ENCODE data around the gene ZC3H7A. TPM values are rescaled to one million over a fixed set of nuclear protein-coding genes. Genes with fewer than 3 reads are reported as not detected.

ZC3H7A gene
- polyA plus RNA-seq, 1 donor: 45.9 TPM

DNA sequence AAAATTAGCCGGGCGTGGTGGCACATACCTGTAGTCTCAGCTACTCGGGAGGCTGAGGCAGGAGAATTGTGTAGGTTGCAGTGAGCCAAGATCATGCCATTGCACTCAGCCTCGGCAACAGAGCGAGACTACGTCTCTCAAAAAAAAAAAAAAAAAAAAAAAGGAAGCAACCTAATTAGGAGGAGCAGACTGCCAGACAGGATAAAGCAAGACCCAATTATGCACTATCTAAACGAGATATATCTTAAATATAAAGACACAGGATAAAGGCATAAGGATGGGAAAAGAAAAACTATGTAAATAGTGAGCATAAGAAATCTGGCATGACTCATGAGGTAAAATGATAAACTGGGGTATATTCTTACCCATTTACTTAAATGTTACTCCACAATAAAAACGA lies 59.3 kb downstream of the ZC3H7A start:
- no peak for DNase-seq (ENCODE audit: low read depth)

DNA sequence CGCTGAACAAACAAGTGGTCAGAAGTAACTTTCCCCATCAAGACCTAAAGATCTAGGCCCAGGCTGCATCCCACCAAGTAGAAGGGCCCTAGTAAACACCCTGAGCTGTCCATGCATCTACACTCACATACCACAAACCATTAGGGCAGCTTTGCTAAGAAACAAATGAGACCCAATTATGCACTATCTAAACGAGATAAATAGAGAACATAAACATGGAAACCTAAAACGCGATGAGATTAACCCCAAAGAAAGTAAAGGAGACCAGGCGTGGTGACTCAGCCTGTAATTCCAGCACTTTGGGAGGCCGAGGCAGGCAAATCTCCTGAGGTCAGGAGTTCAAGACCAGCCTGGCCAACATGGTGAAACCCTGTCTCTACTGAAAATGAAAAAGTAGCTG lies 60.2 kb downstream of the ZC3H7A start:
- no peak for DNase-seq (ENCODE audit: low read depth)

DNA sequence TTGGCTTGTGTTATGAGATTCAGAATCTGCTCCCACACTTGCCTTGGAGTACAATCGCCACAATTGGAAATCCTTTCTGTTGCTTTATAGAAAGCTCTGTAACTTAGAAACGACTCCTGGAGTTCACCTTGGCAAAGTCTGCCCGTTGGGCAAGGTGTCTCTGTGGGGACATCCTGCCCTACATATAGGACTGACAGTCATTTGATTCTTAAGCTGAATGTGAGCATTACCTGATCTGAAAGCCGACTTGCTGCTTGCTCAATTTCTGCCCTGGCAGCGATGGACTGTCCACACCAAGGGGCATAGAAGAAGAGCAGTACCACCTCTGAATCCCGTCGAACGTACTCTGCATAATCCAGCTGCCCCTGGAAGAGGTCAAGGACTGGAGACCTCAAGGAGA lies 61.3 kb downstream of the ZC3H7A start:
- no peak for DNase-seq (ENCODE audit: low read depth)

DNA sequence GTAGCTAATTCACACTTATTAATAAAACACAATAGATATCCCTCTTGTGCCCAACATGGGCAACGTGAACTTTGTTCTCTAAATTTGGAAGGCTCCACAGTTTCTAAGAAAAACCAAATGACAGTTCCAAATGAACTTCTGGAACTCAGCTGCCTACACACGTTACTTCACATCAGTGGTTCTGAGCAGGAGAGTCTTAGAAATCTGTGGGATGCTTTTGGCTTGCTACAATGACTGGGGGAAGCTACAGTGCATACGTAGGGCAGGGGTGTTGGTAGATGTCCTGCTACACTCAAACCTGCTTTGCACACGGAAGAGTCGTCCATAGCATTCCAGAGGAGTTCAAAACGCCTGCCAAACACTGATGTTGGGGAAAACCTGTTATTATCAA lies 62.4 kb downstream of the ZC3H7A start:
- DNase-seq (ENCODE audit: low read depth): no peak

DNA sequence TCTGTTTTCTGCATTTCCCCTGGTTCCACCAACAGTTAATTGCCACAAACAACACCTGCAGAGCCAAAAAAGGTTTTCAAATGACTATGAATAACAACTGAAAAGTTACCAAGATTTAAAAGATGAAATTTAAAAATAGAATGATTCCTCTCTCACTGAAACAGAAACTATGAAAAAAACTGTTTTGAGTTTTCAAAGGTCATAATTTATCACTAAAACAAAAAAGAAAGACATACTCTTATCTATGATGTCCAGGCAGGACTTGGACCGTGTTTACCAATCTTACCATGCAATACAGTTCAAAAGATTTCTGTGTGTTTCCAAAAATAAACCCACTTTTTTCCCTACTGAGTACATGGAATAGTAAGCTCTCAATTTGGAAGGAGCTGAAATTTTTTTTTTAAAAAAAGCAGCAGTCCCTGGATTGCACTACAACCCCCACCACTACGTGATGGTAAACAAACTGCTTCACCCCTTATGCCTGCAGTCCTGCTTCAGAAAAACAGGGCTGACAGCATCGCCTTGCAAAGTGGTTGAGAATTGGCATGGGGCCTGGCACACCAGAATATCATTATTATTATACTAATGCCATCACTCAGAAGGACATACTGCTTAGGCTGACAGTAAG lies 62.9 kb downstream of the ZC3H7A start:
- no peak for DNase-seq (ENCODE audit: low read depth)

DNA sequence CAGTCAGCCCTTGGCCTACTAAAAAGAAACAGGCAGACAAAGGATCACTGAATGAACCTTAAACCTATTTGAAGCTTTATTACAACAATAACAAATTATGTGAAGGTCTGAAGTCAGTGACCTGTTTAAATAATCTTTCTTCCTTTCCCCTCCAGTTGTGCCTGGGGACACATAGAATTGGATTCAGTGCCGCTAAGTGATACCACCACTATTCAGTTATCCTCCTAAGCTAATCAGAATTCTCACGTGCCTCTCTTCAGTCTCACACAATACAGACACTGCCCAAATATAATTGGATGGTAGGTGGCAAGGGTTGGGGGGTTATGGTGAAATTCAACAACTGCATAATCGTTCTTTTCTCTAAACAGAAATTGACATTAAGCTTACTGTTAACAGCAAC lies 65.8 kb downstream of the ZC3H7A start:
- no peak for DNase-seq (ENCODE audit: low read depth)

DNA sequence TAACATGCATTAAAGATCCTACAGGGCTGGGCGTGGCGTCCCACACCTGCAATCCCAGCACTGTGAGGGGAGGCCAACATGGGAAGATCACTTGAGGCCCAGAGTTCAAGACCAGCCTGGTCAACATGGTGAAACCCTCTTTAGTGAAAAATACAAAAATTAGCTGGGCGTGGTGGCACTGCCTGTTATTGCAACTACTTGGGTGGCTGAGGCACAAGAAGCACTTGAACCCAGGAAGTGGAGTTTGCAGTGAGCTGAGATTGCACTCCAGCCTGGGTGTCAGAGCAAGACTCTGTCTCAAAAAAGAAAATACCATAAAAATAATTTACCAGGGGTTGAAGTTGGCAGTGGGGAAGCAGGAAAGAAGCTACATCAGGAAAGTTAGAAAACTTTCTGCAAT lies 67.3 kb downstream of the ZC3H7A start:
- DNase-seq (ENCODE audit: low read depth): no peak

DNA sequence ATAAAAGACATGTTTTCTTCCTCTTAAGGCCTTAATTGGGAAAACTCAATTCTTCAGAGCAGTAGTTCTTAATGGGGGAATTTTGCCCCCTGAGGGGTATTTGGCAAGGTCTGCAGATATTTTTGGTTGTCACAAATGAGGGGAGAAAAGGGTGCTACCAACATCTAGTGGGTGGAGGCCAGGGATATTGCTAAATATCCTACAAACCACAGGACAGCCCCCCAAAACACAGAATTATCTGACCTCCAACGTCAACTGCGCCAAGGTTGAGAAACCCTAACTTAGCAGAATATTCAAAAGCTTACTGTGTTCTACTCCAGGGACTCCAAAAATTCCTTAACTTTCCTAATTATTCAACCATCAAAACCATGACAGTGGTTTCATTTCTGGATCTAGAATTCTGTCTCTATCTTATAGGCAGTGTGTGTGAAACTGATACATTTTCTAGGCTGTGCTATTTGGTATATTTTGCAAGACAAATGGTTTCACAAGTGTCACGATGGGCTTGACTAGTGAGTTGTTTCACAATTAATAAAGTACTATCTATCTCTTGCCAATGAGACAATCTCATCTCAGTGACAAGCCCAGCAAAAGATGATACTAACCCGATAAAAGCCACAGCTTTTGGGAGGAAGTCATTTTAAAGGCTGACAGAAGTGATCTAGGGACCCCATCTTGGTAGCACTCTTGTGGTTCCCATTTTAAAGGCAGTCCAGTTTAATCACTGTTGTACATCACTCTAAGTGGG lies 69.1 kb downstream of the ZC3H7A start:
- no peak for DNase-seq (ENCODE audit: low read depth)

DNA sequence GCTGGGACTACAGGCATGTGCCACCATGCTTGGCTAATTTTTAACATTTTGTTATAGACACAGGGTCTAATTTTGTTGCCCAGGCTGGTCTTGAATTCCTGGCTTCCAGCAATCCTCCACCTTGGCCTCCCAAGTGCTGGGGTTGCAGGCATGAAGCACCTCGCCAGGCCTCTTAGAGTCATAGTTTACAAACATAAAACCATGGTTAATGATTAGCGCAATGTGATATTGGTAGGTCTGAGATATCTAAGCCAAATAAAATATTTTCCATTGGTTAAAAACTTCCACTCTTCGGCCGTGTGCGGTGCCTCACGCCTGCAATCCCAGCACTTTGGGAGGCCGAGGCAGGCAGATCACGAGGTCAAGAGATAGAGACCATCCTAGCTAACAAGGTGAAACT lies 71.0 kb downstream of the ZC3H7A start:
- no peak for DNase-seq (ENCODE audit: low read depth)

DNA sequence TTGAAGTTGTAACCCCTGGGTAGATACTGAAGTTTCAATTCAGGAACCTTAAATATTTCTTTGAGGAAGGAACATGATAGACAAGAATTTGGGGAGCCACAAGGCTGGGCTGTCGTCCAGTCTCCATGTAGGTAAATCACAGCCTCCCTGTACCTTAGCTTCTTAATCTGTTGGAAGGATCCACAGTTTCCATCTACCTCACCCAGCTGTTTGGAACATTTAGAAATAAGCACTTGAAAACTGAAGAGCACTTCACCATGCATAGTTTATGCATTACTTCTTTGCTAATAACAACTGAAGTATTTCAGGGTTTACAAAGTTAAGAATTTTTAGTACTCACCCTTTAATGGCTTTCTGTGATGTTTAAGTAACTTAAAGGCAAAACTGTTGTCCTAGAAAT lies 71.6 kb downstream of the ZC3H7A start:
- no peak for DNase-seq (ENCODE audit: low read depth)

DNA sequence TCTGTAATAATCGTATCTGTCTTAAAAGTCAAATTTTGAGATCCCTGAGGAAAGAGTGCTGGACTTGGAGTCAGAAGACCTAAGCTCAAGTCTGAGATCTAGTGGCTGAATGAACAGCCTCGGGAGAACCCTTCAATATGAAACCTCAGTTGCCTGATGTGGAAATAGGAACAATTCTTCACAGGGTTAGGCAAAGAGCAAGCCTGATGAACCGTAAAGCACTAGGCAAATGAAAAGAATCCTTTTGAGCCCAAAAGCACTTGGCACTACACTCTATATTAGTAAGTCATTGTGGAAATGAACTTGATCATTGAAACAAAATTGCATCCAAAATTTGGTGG lies 74.6 kb downstream of the ZC3H7A start:
- no peak for DNase-seq (ENCODE audit: low read depth)

DNA sequence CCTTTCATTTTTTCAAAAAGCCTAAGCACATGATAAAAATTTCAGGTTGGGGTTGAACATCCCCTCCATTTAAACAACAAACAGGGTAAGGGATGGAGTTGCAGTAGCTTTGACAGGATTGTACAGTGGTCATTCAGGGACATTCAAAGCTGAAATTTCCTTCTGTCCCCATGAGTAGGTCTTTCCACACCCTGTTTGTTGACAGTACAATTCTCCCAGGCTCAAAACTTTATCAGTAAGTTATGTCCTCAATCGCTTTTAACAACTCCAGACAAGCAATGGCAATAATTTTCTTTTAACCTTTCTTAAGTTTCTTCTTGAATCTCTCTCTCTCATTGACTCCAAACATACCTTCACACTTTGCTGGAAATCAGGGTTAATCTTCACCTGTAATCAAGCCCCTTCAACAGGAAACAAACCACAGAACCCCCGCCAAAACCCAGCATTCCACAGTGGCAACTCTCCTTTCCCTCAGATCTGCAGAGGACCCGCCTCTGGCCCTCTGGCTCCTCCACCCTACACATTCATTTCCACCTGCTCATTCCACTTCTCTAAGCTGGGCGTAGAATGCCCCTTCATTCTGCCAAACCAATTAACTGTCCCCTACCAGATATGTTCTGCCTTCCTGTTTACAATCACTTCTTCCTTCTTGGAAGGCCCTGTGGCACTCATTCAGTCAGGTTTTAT lies 75.1 kb downstream of the ZC3H7A start:
- no peak for DNase-seq (ENCODE audit: low read depth)

DNA sequence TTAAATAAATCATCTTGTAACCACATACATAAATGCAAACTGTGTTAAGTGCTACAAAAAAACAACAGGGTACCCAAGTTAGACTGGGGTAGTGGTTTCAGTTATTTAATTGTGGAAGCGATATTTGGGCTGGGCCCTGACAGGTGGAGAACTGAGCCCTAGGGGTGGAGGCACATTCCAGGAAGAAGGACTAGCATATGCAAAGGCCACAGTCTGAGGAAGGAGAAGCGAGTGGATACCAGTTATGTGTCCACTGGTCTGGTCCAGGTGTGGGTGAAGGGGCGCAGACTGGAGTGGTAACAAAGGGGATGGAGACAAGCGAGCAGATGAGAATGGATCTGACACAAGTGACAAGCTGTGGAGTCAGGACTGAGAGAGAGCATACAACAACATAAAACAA lies 77.3 kb downstream of the ZC3H7A start:
- no peak for DNase-seq (ENCODE audit: low read depth)

DNA sequence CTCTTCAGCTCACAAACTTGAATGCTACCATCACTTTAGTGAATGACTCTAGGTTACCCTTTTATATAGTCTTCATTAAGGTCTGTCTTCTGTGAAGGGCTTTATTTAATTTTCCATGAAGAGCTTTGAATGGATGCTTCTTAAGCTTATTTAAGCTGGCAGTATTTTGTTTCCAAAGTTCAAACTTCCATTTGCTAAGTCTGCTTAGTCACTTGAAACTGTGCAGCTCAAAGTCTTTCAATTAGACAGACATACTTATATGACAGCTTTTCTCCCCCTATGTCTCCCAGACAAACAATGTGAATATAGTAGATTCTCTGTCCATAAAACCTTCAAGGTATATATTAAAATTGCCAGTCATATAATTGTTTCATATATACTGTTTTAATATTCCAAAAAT lies 77.9 kb downstream of the ZC3H7A start:
- no peak for DNase-seq (ENCODE audit: low read depth)

DNA sequence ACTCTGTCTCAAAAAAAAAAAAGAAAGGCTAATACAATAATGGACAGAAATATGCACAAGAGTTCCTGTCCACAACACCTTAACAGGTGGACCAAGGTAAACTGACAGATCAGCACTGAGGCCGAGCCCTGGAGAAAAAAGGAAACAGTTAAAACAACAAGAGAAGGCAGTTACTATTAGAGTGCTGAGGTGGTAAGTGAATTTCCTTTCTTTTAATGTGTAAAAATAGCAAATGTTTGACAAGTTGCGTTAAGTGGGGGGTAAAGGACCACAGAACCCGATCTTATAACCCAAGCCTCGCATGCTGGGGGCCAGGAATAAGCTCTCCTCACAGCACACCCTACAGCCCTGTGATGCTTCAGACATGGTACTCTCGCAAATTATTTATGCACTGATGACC lies 79.2 kb downstream of the ZC3H7A start:
- DNase-seq (ENCODE audit: low read depth): no peak

DNA sequence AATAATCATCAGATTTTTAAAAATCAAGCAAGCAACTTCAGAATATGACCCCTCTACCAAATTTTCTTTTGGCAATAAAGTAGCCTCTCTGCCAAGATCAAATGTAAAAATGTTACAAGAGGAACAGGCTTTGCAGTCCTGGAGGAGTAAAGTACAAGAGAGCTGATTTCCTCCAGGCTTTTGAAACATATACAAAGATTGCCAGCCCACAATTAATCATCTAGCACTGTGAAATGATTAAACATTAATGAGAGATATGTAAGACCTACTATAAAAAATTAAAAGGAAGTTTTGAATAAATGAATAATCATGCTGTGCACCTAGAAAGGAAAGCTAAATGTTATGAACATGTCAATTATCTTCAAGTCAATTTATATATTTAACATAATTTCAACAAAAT lies 80.7 kb downstream of the ZC3H7A start:
- DNase-seq (ENCODE audit: low read depth): no peak

DNA sequence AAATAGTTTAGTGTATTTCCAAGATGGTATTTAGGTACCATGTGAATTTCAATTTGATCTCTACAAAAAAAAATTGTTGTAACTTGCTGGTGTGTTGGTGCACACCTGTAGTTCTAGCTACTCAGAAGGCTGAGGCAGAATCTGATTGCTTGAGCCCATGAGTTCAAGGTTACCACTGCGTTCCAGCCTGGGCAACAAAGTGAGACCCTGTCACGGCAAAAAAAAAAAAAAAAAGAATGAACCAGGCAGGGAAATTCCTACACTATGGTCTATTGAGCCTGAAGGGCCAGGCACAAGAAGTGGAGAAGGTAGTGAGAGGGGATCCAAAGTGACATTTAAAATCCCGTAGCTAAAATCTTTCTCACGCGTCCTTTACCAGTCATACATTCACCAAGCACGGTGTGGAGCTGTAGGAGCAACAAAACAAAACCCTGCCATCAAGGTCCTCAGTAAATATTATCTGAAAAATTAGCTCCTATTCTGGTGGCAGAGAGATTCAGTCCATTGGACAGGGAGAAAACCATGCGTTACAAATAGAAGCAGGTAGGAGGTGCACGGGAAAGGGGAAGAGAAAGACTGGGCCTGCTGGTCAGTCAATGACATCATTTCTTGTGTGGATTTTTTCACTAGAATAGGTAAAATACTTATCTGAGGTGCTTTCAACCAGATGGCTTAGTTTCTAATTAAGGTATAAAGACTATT lies 81.7 kb downstream of the ZC3H7A start:
- no peak for DNase-seq (ENCODE audit: low read depth)

DNA sequence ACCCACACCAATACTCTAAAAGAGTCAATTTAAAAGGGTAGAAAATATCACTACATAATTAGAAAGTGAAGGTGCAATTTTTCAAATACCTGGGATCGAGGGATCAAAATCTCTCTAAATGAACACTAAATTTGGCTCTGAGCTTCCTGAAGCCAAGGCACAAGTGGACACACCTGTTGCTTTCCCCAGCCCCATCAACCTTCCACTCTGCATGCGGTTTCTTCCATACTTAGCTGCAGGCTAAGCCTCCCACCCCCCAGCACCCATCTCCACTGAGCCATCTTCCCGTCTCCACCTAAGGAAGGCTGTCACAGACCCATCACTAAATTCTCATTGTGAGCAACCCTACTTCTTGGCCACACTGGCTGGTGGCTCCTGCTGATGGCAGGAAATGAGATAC lies 84.9 kb downstream of the ZC3H7A start:
- DNase-seq (ENCODE audit: low read depth): no peak

DNA sequence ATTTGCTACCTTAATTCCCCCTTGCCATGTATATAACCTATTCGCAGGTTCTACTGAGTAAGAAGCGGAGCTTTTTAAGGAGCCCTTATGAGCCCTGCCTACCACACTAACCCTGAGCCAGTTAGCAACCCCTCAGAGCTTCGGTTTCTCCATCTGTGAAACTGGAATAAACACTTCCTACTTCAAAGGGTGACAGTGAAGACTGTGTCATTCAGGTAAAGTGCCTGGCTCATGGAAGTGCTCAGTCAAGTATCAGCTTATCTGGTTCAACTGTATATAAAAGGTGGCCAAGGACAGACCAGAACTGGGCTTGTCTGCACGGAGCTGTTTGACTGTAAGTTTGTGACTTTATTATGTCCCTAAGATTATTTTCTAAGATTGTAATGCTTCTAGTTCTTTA lies 85.4 kb downstream of the ZC3H7A start:
- DNase-seq (ENCODE audit: low read depth): no peak

DNA sequence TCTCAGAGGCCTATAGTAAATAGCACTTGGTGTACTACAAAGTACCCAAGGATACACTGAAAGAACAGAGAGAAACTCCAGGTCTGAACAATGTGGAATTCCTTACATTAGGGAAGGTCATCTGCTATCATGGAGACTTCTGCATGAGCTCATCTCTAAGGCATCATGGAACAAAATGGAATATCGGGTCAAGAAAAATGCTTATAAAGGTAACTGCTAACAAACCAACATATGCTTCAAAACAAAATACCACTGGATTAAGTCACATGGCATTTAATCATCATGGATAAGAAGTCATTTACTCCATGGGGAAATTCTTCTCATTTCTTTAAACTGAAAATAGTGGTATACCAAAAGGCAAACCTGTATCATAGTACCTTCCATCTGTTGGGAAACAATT lies 88.6 kb downstream of the ZC3H7A start:
- DNase-seq (ENCODE audit: low read depth): no peak

DNA sequence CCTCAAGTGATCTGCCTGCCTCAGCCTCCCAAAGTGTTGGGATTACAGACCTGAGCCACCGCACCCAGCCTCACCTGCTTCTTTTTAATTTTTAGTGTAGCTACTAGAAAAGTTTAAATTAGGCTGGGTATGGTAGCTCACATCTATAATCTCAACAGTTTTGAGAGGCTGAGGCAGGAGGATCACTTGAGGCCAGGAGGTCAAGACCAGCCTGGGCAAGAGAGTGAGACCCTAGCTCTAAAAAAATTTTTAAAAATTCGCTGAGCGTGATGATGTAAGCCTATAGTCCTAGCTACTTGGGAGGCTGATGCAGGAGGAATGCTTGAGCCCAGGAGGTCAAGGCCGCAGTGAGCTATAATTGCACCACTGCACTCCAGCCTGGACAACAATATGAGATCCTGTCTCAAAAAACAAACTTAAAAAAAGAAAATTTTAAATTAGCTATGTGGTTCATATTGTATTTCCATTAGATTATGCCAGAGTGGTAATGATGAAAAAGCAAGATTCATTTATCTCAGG lies 89.3 kb downstream of the ZC3H7A start:
- no peak for DNase-seq (ENCODE audit: low read depth)

DNA sequence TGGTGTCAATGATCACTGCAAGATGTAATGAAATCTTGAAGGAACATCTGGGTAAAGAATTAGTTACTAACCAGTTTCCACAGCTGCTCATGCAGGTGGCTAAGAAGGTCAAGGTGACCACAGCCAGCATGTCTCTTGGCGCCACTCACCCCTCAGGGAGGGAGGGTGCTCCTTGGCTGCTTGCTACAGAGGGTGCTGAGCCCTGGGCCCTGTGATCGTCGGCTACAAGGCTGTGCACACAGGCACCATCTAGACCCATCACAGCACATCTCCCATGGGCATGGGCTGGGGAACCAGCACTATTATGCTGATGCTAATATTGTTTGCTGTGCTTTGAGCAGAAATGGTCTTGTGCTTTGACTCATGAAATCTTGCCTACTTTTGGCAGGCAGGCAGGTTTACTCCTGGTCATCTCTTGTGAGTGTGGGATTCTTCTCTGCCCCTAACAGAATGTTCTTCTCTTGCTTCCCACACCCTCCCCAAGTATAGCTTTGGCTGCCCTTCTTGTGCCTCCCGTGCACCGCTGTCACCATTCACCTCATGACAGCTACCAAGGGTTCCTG lies 90.8 kb downstream of the ZC3H7A start:
- DNase-seq (ENCODE audit: low read depth): no peak

Measured in forelimb muscle (tissue), 1 donor.